Right atrium auricular region (tissue), 2 donors: ENCODE measurements around the gene PCBP2. TPM values are rescaled to one million over a fixed set of nuclear protein-coding genes. Genes with fewer than 3 reads are reported as not detected.

ENCODE experiments used
- DNase-seq: peaks from one replicate; pipeline ENCODE4 v3.0.0-alpha.2; 2019; ENCODE audit warnings: low spot score
- H3K27ac ChIP-seq, 2 donors: fragments of 200-600 bp; sonication (generic); 1 replicate in 1 of 2; 2 replicates in 1 of 2; pipeline ENCODE4 v1.5.1; 2016 to 2019
- H3K27me3 ChIP-seq, 2 donors: fragments of 200-600 bp; sonication (generic); one replicate each; pipeline versions ENCODE4 v1.5.1 to v1.6.0; 2017 to 2019
- H3K36me3 ChIP-seq: fragments of 200-600 bp; sonication (generic); one replicate; pipeline ENCODE4 v1.5.1; 2016
- H3K4me1 ChIP-seq, 2 donors: fragments of 200-600 bp; sonication (generic); one replicate each; pipeline versions ENCODE4 v1.5.1 to v1.6.0; 2017 to 2019
- H3K4me3 ChIP-seq, 2 donors: fragments of 200-600 bp; sonication (generic); 1 replicate in 1 of 2; 2 replicates in 1 of 2; pipeline ENCODE4 v1.5.1; 2017 to 2019; ENCODE audit warnings: mild to moderate bottlenecking in 1 of 2, moderate library complexity in 1 of 2
- H3K9me3 ChIP-seq, 2 donors: fragments of 200-600 bp; sonication (generic); one replicate each; pipeline ENCODE4 v1.5.1; 2019
- total RNA-seq, 2 donors: library from RNA; depleted of rRNA; stranded (reverse); fragments of >200 nt; gene quantifications; one replicate each; pipeline ENCODE4 v1.1.0, GENCODE V29; 2016
- TF ChIP-seq, protein P1 (sequence below), 2 donors: fragments of 200-600 bp; sonication (generic); IDR thresholded peaks; one replicate each; pipeline ENCODE4 v1.5.1; 2019; ENCODE audit warnings: antibody characterized with exemption in 2 of 2

Gene PCBP2
- total RNA-seq, 2 donors from 2014 or later, result 288 to 378 TPM

- TF ChIP-seq, protein P1, sequence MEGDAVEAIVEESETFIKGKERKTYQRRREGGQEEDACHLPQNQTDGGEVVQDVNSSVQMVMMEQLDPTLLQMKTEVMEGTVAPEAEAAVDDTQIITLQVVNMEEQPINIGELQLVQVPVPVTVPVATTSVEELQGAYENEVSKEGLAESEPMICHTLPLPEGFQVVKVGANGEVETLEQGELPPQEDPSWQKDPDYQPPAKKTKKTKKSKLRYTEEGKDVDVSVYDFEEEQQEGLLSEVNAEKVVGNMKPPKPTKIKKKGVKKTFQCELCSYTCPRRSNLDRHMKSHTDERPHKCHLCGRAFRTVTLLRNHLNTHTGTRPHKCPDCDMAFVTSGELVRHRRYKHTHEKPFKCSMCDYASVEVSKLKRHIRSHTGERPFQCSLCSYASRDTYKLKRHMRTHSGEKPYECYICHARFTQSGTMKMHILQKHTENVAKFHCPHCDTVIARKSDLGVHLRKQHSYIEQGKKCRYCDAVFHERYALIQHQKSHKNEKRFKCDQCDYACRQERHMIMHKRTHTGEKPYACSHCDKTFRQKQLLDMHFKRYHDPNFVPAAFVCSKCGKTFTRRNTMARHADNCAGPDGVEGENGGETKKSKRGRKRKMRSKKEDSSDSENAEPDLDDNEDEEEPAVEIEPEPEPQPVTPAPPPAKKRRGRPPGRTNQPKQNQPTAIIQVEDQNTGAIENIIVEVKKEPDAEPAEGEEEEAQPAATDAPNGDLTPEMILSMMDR (IDR thresholded peaks at IDR 0.05), result no peak
- H3K27ac ChIP-seq, result peak overlapping the region in 1 of 2 donors; percentile 55
- peaks cover 100% of the 10 kb centered on the region for H3K36me3 ChIP-seq
- no peaks in the 10 kb centered on the region for H3K9me3 ChIP-seq
- no peak overlapping the region for H3K4me3 ChIP-seq
- H3K27me3 ChIP-seq, result no peaks in the 10 kb centered on the region
- DNase-seq, result no peak
- H3K4me1 ChIP-seq, result peaks cover 0 to 69% of the 10 kb centered on the region in 2 donors
These were observed 9.7 kb downstream of the PCBP2 start for GRCh38 chr12:53461591-53461990.

- DNase-seq, result no peak
- Histone ChIP-seq H3K27ac (peak overlapping the region in 1 of 2 donors; percentile 19), H3K9me3 (no peaks in the 10 kb centered on the region), H3K4me3 (no peak overlapping the region), H3K4me1 (peaks cover 0 to 67% of the 10 kb centered on the region in 2 donors), H3K36me3 (peaks cover 100% of the 10 kb centered on the region), H3K27me3 (no peaks in the 10 kb centered on the region)
- TF ChIP-seq, protein P1 (IDR thresholded peaks at IDR 0.05), result no peak
These were observed 11.0 kb downstream of the PCBP2 start for GRCh38 chr12:53462935-53463334.

GRCh38 chr12:53463802-53464560 is 12.1 kb downstream of the PCBP2 start:
- DNase-seq, result no peak
- no peaks in the 10 kb centered on the region for H3K9me3 ChIP-seq
- no peak overlapping the region for H3K27ac ChIP-seq
- H3K4me1 ChIP-seq, result peaks cover 0 to 67% of the 10 kb centered on the region in 2 donors
- no peak overlapping the region for H3K4me3 ChIP-seq
- peaks cover 100% of the 10 kb centered on the region for H3K36me3 ChIP-seq
- TF ChIP-seq, protein P1 (IDR thresholded peaks at IDR 0.05), result no peak
- H3K27me3 ChIP-seq, result no peaks in the 10 kb centered on the region

DNA sequence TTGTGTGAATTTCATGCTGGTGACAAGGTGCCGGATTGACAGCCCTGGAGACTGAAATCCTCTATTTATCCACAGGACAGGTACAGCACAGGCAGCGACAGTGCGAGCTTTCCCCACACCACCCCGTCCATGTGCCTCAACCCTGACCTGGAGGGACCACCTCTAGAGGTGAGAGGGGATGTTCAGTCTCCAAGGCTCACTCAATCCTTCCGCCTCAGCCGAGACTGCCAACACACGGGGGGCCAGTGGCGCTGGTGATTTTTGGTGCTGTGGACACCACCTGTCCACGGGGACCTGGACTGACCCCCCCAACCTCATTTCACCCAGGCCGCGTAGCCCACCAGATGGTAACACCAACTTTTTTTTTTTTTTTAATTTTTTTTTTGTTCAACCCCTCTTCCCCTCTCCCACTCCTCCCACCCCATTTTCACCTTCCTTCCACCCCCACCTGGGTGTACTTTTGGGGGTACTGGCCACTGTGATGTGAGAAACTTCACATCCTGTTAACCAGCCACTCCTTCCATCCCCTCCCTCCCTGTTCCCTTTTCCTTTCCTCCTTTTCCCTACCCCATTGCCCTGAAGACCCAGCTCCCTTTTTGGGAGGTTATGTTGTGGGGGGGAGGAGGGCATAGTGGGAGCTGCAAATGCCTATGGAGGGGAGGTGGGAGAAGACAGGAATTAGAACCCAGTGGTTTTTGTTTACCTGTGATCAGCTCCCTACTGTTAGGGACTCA is 12.9 kb downstream of the PCBP2 start:
- TF ChIP-seq, protein P1 (IDR thresholded peaks at IDR 0.05), result no peak
- Histone ChIP-seq H3K4me3 (no peak overlapping the region), H3K36me3 (peaks cover 100% of the 10 kb centered on the region), H3K9me3 (no peaks in the 10 kb centered on the region), H3K27me3 (no peaks in the 10 kb centered on the region), H3K27ac (no peak overlapping the region), H3K4me1 (peaks cover 0 to 71% of the 10 kb centered on the region in 2 donors)
- no peak for DNase-seq

- peaks cover 100% of the 10 kb centered on the region for H3K36me3 ChIP-seq
- no peak overlapping the region for H3K4me3 ChIP-seq
- no peak overlapping the region for H3K27ac ChIP-seq
- DNase-seq, result no peak
- TF ChIP-seq, protein P1 (IDR thresholded peaks at IDR 0.05), result no peak
- no peaks in the 10 kb centered on the region for H3K9me3 ChIP-seq
- H3K4me1 ChIP-seq, result peaks cover 0 to 64% of the 10 kb centered on the region in 2 donors
- no peaks in the 10 kb centered on the region for H3K27me3 ChIP-seq
These were observed 13.8 kb downstream of the PCBP2 start for GRCh38 chr12:53465679-53466078.
